Peyer's patch (tissue), 4 donors: Measurements from ENCODE around the gene OGT. TPM values are rescaled to one million over a fixed set of nuclear protein-coding genes. Genes with fewer than 3 reads are reported as not detected.

ENCODE experiments used
- DNase-seq, 3 donors: peaks; one replicate each; pipeline ENCODE4 v3.0.0-alpha.2; 2017 to 2019
- H3K27ac ChIP-seq, 4 donors: fragments of 200-600 bp; sonication (generic); one replicate each; pipeline ENCODE4 v1.5.1; 2016 to 2019
- H3K27me3 ChIP-seq, 2 donors: fragments of 200-600 bp; sonication (generic); one replicate each; pipeline ENCODE4 v1.5.1; 2019
- H3K36me3 ChIP-seq, 3 donors: fragments of 200-600 bp; sonication (generic); one replicate each; pipeline ENCODE4 v1.5.1; 2016 to 2019
- H3K4me1 ChIP-seq, 4 donors: fragments of 200-600 bp; sonication (generic); one replicate each; pipeline ENCODE4 v1.5.1; 2016 to 2019
- H3K4me3 ChIP-seq, 4 donors: fragments of 200-600 bp; sonication (generic); 1 replicate in 3 of 4; 2 replicates in 1 of 4; pipeline ENCODE4 v1.5.1; 2016 to 2019; ENCODE audit warnings: mild to moderate bottlenecking in 1 of 4
- H3K9me3 ChIP-seq, 4 donors: fragments of 200-600 bp; sonication (generic); one replicate each; pipeline ENCODE4 v1.5.1; 2016 to 2019; ENCODE audit warnings: mild to moderate bottlenecking in 1 of 4
- POLR2A ChIP-seq, 2 donors: fragments of 450-650 bp; IDR thresholded peaks; one replicate each; pipeline ENCODE4 v1.5.1; 2017; ENCODE audit warnings: antibody characterized with exemption in 2 of 2, mild to moderate bottlenecking in 2 of 2, moderate library complexity in 2 of 2
- total RNA-seq, 4 donors: library from RNA; depleted of rRNA; stranded (reverse); fragments of >200 nt; gene quantifications; one replicate each; pipeline ENCODE4 v1.1.0, GENCODE V29; 2016
- TF ChIP-seq, protein P1 (sequence below), 6 experiments: fragments of 450-650 bp in 4 of 6; fragments of 200-600 bp in 2 of 6; sonication (generic) in 1 of 6; IDR thresholded peaks; one replicate each; pipeline ENCODE4 v1.5.1; 2017 to 2019; ENCODE audit warnings: antibody characterized with exemption in 6 of 6, mild to moderate bottlenecking in 3 of 6, moderate library complexity in 1 of 6

Gene OGT
- total RNA-seq, 4 donors from 2014 or later, result 118 to 297 (median 183) TPM

DNA sequence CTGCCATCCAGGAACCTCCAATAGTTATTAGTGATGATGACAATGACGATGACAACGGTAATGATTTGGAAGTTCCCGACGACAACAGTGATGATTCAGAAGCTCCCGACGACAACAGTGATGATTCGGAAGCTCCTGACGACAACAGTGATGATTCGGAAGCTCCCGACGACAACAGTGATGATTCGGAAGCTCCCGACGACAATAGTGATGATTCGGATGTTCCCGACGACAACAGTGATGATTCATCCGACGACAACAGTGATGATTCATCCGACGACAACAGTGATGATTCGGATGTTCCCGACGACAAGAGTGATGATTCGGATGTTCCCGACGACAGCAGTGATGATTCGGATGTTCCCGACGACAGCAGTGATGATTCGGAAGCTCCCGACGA, 70.7 kb downstream of the OGT start:
- DNase-seq, result no peak
- no peak for TF ChIP-seq POLR2A (IDR thresholded peaks at IDR 0.05)
- TF ChIP-seq, protein P1, sequence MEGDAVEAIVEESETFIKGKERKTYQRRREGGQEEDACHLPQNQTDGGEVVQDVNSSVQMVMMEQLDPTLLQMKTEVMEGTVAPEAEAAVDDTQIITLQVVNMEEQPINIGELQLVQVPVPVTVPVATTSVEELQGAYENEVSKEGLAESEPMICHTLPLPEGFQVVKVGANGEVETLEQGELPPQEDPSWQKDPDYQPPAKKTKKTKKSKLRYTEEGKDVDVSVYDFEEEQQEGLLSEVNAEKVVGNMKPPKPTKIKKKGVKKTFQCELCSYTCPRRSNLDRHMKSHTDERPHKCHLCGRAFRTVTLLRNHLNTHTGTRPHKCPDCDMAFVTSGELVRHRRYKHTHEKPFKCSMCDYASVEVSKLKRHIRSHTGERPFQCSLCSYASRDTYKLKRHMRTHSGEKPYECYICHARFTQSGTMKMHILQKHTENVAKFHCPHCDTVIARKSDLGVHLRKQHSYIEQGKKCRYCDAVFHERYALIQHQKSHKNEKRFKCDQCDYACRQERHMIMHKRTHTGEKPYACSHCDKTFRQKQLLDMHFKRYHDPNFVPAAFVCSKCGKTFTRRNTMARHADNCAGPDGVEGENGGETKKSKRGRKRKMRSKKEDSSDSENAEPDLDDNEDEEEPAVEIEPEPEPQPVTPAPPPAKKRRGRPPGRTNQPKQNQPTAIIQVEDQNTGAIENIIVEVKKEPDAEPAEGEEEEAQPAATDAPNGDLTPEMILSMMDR (IDR thresholded peaks at IDR 0.05), result no peak
- Histone ChIP-seq H3K4me1 (no peaks in the 10 kb centered on the region), H3K4me3 (no peak overlapping the region), H3K36me3 (peaks cover 0 to 43% (median 0%) of the 10 kb centered on the region in 3 donors), H3K27me3 (no peaks in the 10 kb centered on the region), H3K9me3 (no peaks in the 10 kb centered on the region), H3K27ac (no peak overlapping the region)

DNA sequence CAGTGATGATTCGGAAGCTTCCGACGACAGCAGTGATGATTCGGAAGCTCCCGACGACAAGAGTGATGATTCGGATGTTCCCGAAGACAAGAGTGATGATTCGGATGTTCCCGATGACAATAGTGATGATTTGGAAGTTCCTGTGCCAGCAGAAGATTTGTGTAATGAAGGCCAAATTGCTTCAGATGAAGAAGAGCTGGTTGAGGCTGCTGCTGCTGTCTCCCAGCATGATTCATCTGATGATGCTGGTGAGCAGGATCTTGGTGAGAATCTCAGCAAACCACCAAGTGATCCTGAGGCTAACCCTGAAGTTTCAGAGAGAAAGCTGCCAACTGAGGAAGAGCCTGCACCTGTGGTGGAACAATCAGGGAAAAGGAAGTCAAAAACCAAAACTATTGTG, 71.2 kb downstream of the OGT start:
- no peak overlapping the region for H3K27ac ChIP-seq
- H3K4me3 ChIP-seq, result no peak overlapping the region
- no peaks in the 10 kb centered on the region for H3K9me3 ChIP-seq
- DNase-seq, result no peak
- no peak for TF ChIP-seq POLR2A (IDR thresholded peaks at IDR 0.05)
- TF ChIP-seq, protein P1 (IDR thresholded peaks at IDR 0.05), result no peak
- H3K36me3 ChIP-seq, result peaks cover 0 to 46% (median 0%) of the 10 kb centered on the region in 3 donors
- H3K4me1 ChIP-seq, result no peaks in the 10 kb centered on the region
- H3K27me3 ChIP-seq, result no peaks in the 10 kb centered on the region

DNA sequence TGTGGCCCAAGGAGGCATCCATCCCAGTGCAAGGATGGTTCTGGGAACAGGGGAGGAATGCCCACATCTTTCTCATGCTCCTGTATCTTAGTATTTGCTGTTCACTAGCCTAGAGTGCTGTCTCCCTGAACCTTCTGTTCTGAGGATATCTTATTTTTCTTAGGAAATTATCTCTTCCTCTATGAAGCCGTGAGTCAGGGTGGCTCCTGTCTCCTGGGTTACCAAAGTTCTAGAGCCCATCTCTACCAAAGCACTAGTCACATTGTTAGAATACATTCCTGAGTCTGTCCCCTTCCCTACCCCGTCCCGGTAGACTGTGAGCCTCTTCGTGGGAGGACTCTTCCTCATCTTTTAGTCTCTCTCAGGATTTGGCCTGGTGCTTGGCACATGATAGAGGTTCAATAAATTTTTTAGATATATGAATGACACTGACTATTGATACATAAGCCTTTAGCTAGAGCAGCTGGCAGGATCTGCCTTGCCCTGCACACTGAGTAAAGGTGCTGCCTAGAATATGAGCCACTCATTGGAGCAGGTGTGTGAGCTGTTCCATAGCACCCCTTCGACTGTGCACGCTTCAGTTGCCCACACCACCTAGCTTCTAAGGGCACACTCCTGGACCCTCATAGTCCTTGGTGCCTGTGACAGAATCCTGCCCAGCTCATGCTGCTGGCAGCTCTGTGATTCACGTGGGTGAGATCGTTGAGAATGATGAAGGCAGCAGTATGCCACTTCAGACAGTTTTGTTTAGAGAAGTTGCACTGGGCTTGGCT, 72.1 kb downstream of the OGT start:
- peak in 1 of 3 donors; percentile 23 for DNase-seq
- Histone ChIP-seq H3K36me3 (peaks cover 0 to 49% (median 0%) of the 10 kb centered on the region in 3 donors), H3K4me3 (no peak overlapping the region), H3K27ac (no peak overlapping the region), H3K9me3 (no peaks in the 10 kb centered on the region), H3K4me1 (no peaks in the 10 kb centered on the region), H3K27me3 (no peaks in the 10 kb centered on the region)
- TF ChIP-seq, protein P1 (IDR thresholded peaks at IDR 0.05), result no peak
- TF ChIP-seq POLR2A (IDR thresholded peaks at IDR 0.05), result no peak

DNA sequence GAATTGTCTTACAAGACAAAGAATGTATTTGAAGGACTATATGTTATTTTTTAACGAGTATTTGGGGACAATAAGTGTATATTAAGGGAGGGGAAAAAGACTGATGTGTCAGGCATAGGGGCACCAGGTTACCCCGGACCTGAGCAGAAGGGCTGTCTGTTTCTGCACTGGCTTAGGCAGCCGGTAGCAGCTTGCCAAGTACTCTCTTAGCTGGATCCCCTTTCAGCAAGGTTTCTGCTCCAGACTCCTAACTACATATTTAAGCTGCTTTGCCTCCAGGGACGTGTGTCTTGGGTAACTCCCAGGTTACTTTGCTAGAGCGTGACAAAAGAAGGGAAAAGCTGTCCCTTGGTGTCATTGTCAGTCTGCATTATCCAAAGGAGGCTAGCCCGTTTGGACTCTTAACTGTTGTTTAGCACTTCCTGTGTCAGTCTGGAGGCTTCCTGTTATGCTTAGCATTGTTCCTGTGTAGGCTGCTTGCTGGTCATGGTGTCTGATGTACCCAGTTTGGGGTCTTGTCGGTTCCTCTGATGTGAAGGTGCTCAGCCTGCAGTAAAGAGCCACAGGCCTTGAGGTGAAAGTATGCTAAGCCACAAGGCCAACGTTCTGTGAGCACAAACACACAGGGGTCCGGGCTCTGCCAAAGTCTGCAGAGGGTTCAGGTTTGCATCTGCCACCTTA, 73.8 kb downstream of the OGT start:
- H3K36me3 ChIP-seq, result peaks cover 0 to 64% (median 0%) of the 10 kb centered on the region in 3 donors
- no peaks in the 10 kb centered on the region for H3K4me1 ChIP-seq
- H3K4me3 ChIP-seq, result no peak overlapping the region
- peak in 1 of 3 donors; percentile 51 for DNase-seq
- no peak for TF ChIP-seq POLR2A (IDR thresholded peaks at IDR 0.05)
- TF ChIP-seq, protein P1 (IDR thresholded peaks at IDR 0.05), result no peak
- H3K27me3 ChIP-seq, result no peaks in the 10 kb centered on the region
- no peaks in the 10 kb centered on the region for H3K9me3 ChIP-seq
- H3K27ac ChIP-seq, result peak overlapping the region in 1 of 4 donors; percentile 42

DNA sequence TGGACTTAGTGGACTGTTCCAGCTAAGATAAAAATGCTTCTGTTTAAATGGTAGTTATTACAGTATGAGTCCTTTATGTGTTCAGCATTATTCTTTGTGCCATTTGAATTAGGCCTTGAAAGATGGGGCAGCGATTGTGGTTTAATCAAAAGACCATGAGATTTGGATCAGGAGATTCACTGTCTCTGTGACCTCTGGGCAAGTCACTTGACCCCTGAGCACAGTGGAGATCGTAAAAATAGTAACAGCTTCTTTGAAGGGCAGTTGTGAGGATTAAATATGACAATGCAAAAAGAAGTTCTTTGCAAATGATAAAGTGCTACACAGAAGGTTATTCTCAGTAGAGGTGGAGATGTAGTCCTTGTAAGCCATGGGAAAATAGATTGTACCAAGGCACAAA, 74.6 kb downstream of the OGT start:
- Histone ChIP-seq H3K27me3 (no peaks in the 10 kb centered on the region), H3K4me1 (no peaks in the 10 kb centered on the region), H3K36me3 (peaks cover 0 to 64% (median 0%) of the 10 kb centered on the region in 3 donors), H3K4me3 (no peak overlapping the region), H3K27ac (peak overlapping the region in 1 of 4 donors; percentile 42), H3K9me3 (no peaks in the 10 kb centered on the region)
- DNase-seq, result no peak
- TF ChIP-seq, protein P1 (IDR thresholded peaks at IDR 0.05), result no peak
- no peak for TF ChIP-seq POLR2A (IDR thresholded peaks at IDR 0.05)
